HG02884 (cell line): ENCODE measurements around the gene PLA2G4E.

ENCODE experiments used
- ATAC-seq: cut with Tn5 transposase; IDR thresholded peaks from one replicate; pipeline ENCODE4 v1.9.1; 2021; ENCODE audit warnings: mild to moderate bottlenecking, moderate library complexity; ENCODE audit not compliant: unreplicated experiment

PLA2G4E gene

GRCh38 chr15:41994171-41994650, 26.6 kb downstream of the PLA2G4E start:
- no peak for ATAC-seq

- ATAC-seq, result no peak
Measured at GRCh38 chr15:41993472-41994170, 27.2 kb downstream of the PLA2G4E start.

GRCh38 chr15:41992803-41993190, 28.0 kb downstream of the PLA2G4E start:
- ATAC-seq, result no peak

- no peak for ATAC-seq
Measured at GRCh38 chr15:41992151-41992802, 28.6 kb downstream of the PLA2G4E start.

GRCh38 chr15:41990691-41991090, 30.2 kb downstream of the PLA2G4E start:
- no peak for ATAC-seq

- no peak for ATAC-seq
Measured at GRCh38 chr15:41990243-41990605, 30.6 kb downstream of the PLA2G4E start.

- no peak for ATAC-seq
Measured at GRCh38 chr15:41989573-41990242, 31.1 kb downstream of the PLA2G4E start.

GRCh38 chr15:41988896-41989572, 31.8 kb downstream of the PLA2G4E start:
- ATAC-seq, result no peak

GRCh38 chr15:41987925-41988275, 32.9 kb downstream of the PLA2G4E start:
- no peak for ATAC-seq

- no peak for ATAC-seq
Measured at GRCh38 chr15:41987246-41987924, 33.5 kb downstream of the PLA2G4E start.

GRCh38 chr15:41985236-41986160, 35.3 kb downstream of the PLA2G4E start:
- no peak for ATAC-seq

- no peak for ATAC-seq
Measured at GRCh38 chr15:41984622-41985021, 36.2 kb downstream of the PLA2G4E start.

GRCh38 chr15:41983621-41984571, 36.9 kb downstream of the PLA2G4E start:
- ATAC-seq, result no peak

GRCh38 chr15:41983221-41983620, 37.6 kb downstream of the PLA2G4E start:
- ATAC-seq, result no peak

GRCh38 chr15:41982133-41982930, 38.5 kb downstream of the PLA2G4E start:
- no peak for ATAC-seq

- no peak for ATAC-seq
Measured at GRCh38 chr15:41981371-41982132, 39.3 kb downstream of the PLA2G4E start.

- no peak for ATAC-seq
Measured at GRCh38 chr15:41980654-41981323, 40.1 kb downstream of the PLA2G4E start.
